ENCODE results near the gene SNX2. TPM values are rescaled to one million over a fixed set of nuclear protein-coding genes. Genes with fewer than 3 reads are reported as not detected.

Gene SNX2
- 49.1 to 53.8 TPM (median 51.0 TPM) in 3 replicates for total RNA-seq
- long read RNA-seq, transcript SNX2-201 (15 exons, 2,128 nt) = major isoform, 104 of 118 reads
- long read RNA-seq, partial matches to known transcripts = 6 of 118 reads
- long read RNA-seq, other reads (novel, unspliced or antisense) = 7 of 118 reads

GRCh38 chr5:122774861-122775549 lies at the start of gene SNX2:
SNX2 (plus strand) TSS chr5:122775080; CDS start chr5:122775104, 24 bp downstream.
- DNase-seq (ENCODE audit: low spot score) = peak; percentile 96
- Mint-ChIP-seq H3K27ac (ENCODE audit: unreplicated experiment) (peak within 1 kb of the TSS; percentile 95), H3K27me3 (ENCODE audit: low read depth) (no peaks in the 10 kb centered on the region), H3K36me3 (ENCODE audit: low read depth) (no peaks in the 10 kb centered on the region), H3K4me3 (ENCODE audit: unreplicated experiment) (peak within 1 kb of the TSS; percentile 94), H3K9me3 (ENCODE audit: low read depth) (no peaks in the 10 kb centered on the region), H3K4me1 (ENCODE audit: low read depth) (peaks cover 41% of the 10 kb centered on the region)
- TF ChIP-seq CTCF (IDR thresholded peaks at IDR 0.05) = peak; percentile 57

GRCh38 chr5:122727112-122727541 lies 47.8 kb upstream of the SNX2 start:
- H3K4me3 Mint-ChIP-seq (ENCODE audit: unreplicated experiment) = no peak overlapping the region
- H3K27me3 Mint-ChIP-seq (ENCODE audit: low read depth) = no peaks in the 10 kb centered on the region
- peaks cover 2% of the 10 kb centered on the region for H3K36me3 Mint-ChIP-seq (ENCODE audit: low read depth)
- peaks cover 14% of the 10 kb centered on the region for H3K4me1 Mint-ChIP-seq (ENCODE audit: low read depth)
- no peak for TF ChIP-seq CTCF (IDR thresholded peaks at IDR 0.05)
- DNase-seq (ENCODE audit: low spot score) = no peak
- H3K9me3 Mint-ChIP-seq (ENCODE audit: low read depth) = peaks cover 9% of the 10 kb centered on the region
- no peak overlapping the region for H3K27ac Mint-ChIP-seq (ENCODE audit: unreplicated experiment)

GRCh38 chr5:122730037-122730436 lies 44.8 kb upstream of the SNX2 start:
- no peaks in the 10 kb centered on the region for H3K27me3 Mint-ChIP-seq (ENCODE audit: low read depth)
- peaks cover 2% of the 10 kb centered on the region for H3K36me3 Mint-ChIP-seq (ENCODE audit: low read depth)
- no peak for TF ChIP-seq CTCF (IDR thresholded peaks at IDR 0.05)
- H3K4me3 Mint-ChIP-seq (ENCODE audit: unreplicated experiment) = no peak overlapping the region
- peaks cover 6% of the 10 kb centered on the region for H3K4me1 Mint-ChIP-seq (ENCODE audit: low read depth)
- DNase-seq (ENCODE audit: low spot score) = no peak
- no peak overlapping the region for H3K27ac Mint-ChIP-seq (ENCODE audit: unreplicated experiment)
- peaks cover 9% of the 10 kb centered on the region for H3K9me3 Mint-ChIP-seq (ENCODE audit: low read depth)

- H3K4me1 Mint-ChIP-seq (ENCODE audit: low read depth) = peaks cover 6% of the 10 kb centered on the region
- H3K27ac Mint-ChIP-seq (ENCODE audit: unreplicated experiment) = no peak overlapping the region
- no peaks in the 10 kb centered on the region for H3K27me3 Mint-ChIP-seq (ENCODE audit: low read depth)
- peaks cover 2% of the 10 kb centered on the region for H3K36me3 Mint-ChIP-seq (ENCODE audit: low read depth)
- no peak for TF ChIP-seq CTCF (IDR thresholded peaks at IDR 0.05)
- H3K9me3 Mint-ChIP-seq (ENCODE audit: low read depth) = peaks cover 10% of the 10 kb centered on the region
- H3K4me3 Mint-ChIP-seq (ENCODE audit: unreplicated experiment) = no peak overlapping the region
- no peak for DNase-seq (ENCODE audit: low spot score)
Measured at GRCh38 chr5:122730456-122730855, 44.4 kb upstream of the SNX2 start.

- no peak for DNase-seq (ENCODE audit: low spot score)
- Mint-ChIP-seq H3K4me3 (ENCODE audit: unreplicated experiment) (no peak overlapping the region), H3K36me3 (ENCODE audit: low read depth) (no peaks in the 10 kb centered on the region), H3K9me3 (ENCODE audit: low read depth) (peaks cover 4% of the 10 kb centered on the region), H3K27ac (ENCODE audit: unreplicated experiment) (no peak overlapping the region), H3K4me1 (ENCODE audit: low read depth) (no peaks in the 10 kb centered on the region), H3K27me3 (ENCODE audit: low read depth) (no peaks in the 10 kb centered on the region)
- no peak for TF ChIP-seq CTCF (IDR thresholded peaks at IDR 0.05)
Measured at GRCh38 chr5:122736086-122736845, 38.6 kb upstream of the SNX2 start.

Data from chondrocyte (in vitro differentiated cells).